SK-N-SH (cell line): ENCODE results near the gene NFKB1. TPM values are rescaled to one million over a fixed set of nuclear protein-coding genes. Genes with fewer than 3 reads are reported as not detected.

Experiments used
- CTCF ChIA-PET: fragments of 300-600, 350-600 bp; formaldehyde crosslinking; extraction: SDS; loops from one replicate; lab custom pipeline; 2021; lab: Yijun Ruan, JAX
- POLR2A ChIA-PET: fragments of 350-600 bp; sonication (Branson Sonifier 250); formaldehyde crosslinking; extraction: SDS; loops from one replicate; lab custom pipeline; 2020; ENCODE audit warnings: antibody characterized with exemption, inconsistent platforms; lab: Yijun Ruan, JAX
- DNase-seq: peaks from one replicate; pipeline ENCODE4 v3.0.0; 2012
- H2AFZ ChIP-seq: fragments of 200-600 bp; sonication (generic); 2 replicates; pipeline ENCODE4 v1.8.1; 2016; ENCODE audit warnings: antibody characterized with exemption, mild to moderate bottlenecking, low read depth
- H3F3A ChIP-seq: fragments of 200-600 bp; sonication (generic); replicated peaks from 2 replicates; pipeline ENCODE3; 2016; ENCODE audit warnings: antibody characterized with exemption, mild to moderate bottlenecking; ENCODE audit not compliant: insufficient read depth
- H3K27ac ChIP-seq, 2 experiments: fragments of 200-500 bp in 1 of 2; fragments of 200-600 bp in 1 of 2; sonication (Bioruptor generic) in 1 of 2; sonication (generic), shearing (Covaris generic) in 1 of 2; 2 replicates each; pipeline versions ENCODE4 v1.5.1 to v1.6.1; 2014 to 2016; ENCODE audit warnings: low read depth in 2 of 2, inconsistent platforms in 1 of 2, low read length in 1 of 2, mild to moderate bottlenecking in 1 of 2, mixed read lengths in 1 of 2
- H3K27me3 ChIP-seq: fragments of 200-600 bp; sonication (generic), shearing (Covaris generic); 2 replicates; pipeline ENCODE4 v1.6.1; 2016; ENCODE audit warnings: mixed run types; ENCODE audit not compliant: insufficient read depth
- H3K36me3 ChIP-seq, 2 experiments: fragments of 200-500 bp in 1 of 2; fragments of 200-600 bp in 1 of 2; sonication (Bioruptor generic) in 1 of 2; sonication (generic) in 1 of 2; replicated peaks in 1 of 2; 2 replicates each; pipeline versions ENCODE3 to v1.5.1; 2014 to 2016; ENCODE audit warnings: low read length in 1 of 2, mild to moderate bottlenecking in 1 of 2; ENCODE audit not compliant: insufficient read depth in 2 of 2, control insufficient read depth in 1 of 2
- H3K4me1 ChIP-seq, 2 experiments: fragments of 200-500 bp in 1 of 2; fragments of 200-600 bp in 1 of 2; sonication (Bioruptor generic) in 1 of 2; sonication (generic), shearing (Covaris generic) in 1 of 2; 2 replicates each; pipeline versions ENCODE4 v1.5.1 to v1.6.1; 2014 to 2016; ENCODE audit warnings: low read depth in 1 of 2, low read length in 1 of 2, mixed run types in 1 of 2; ENCODE audit not compliant: insufficient read depth in 2 of 2, control insufficient read depth in 1 of 2
- H3K4me2 ChIP-seq: fragments of 200-600 bp; sonication (generic), shearing (Covaris generic); 2 replicates; pipeline ENCODE4 v1.6.1; 2017; ENCODE audit warnings: mixed run types
- H3K4me3 ChIP-seq, 2 experiments: fragments of 200-500 bp in 1 of 2; fragments of 200-600 bp in 1 of 2; sonication (Bioruptor generic) in 1 of 2; sonication (generic), shearing (Covaris generic) in 1 of 2; 2 replicates each; pipeline versions ENCODE4 v1.5.1 to v1.8.1; 2014 to 2016; ENCODE audit warnings: low read depth in 2 of 2, inconsistent platforms in 1 of 2, low read length in 1 of 2, mild to moderate bottlenecking in 1 of 2, mixed read lengths in 1 of 2, moderate library complexity in 1 of 2
- H3K79me2 ChIP-seq: fragments of 200-600 bp; sonication (generic); 2 replicates; pipeline ENCODE4 v1.8.1; 2017; ENCODE audit warnings: mild to moderate bottlenecking; ENCODE audit not compliant: insufficient read depth
- H3K9ac ChIP-seq: fragments of 200-600 bp; sonication (generic); 2 replicates; pipeline ENCODE4 v1.6.1; 2017; ENCODE audit warnings: mixed run types
- H3K9me2 ChIP-seq: fragments of 200-600 bp; sonication (generic); 2 replicates; pipeline ENCODE4 v1.6.1; 2017; ENCODE audit warnings: mixed run types
- H3K9me3 ChIP-seq: fragments of 200-600 bp; sonication (generic); 2 replicates; pipeline ENCODE4 v1.6.1; 2017; ENCODE audit warnings: mixed run types, mild to moderate bottlenecking, moderate library complexity
- H4K20me1 ChIP-seq: fragments of 200-600 bp; sonication (generic); 2 replicates; pipeline ENCODE4 v1.6.1; 2017; ENCODE audit warnings: mild to moderate bottlenecking, mixed run types; ENCODE audit not compliant: insufficient read depth
- CHD2 ChIP-seq: fragments of 150-350 bp; IDR thresholded peaks from 2 replicates; pipeline ENCODE4 v1.6.1; 2018; ENCODE audit warnings: low read length; ENCODE audit not compliant: partially characterized antibody
- CTCF ChIP-seq: fragments of 200-600 bp; sonication (generic); IDR thresholded peaks from 2 replicates; pipeline ENCODE4 v1.6.1; 2017; ENCODE audit warnings: antibody characterized with exemption, mild to moderate bottlenecking, moderate library complexity
- ELF1 ChIP-seq: IDR thresholded peaks from 2 replicates; pipeline ENCODE4 v1.4.0; 2012
- EP300 ChIP-seq, 2 experiments: IDR thresholded peaks; 2 replicates each; pipeline versions ENCODE4 v1.4.0 to v1.6.1; 2012; ENCODE audit warnings: borderline replicate concordance in 1 of 2, low read depth in 1 of 2, low read length in 1 of 2
- EZH2phosphoT487 ChIP-seq: fragments of 200-600 bp; sonication (generic); IDR thresholded peaks from 2 replicates; pipeline ENCODE4 v1.6.1; 2017; ENCODE audit warnings: low read depth, mixed run types, mild to moderate bottlenecking, antibody characterized with exemption, moderate library complexity, borderline replicate concordance
- GABPA ChIP-seq: IDR thresholded peaks from 2 replicates; pipeline ENCODE4 v1.4.0; 2012; ENCODE audit warnings: low read depth, mild to moderate bottlenecking
- GATA2 ChIP-seq: sonication (generic); formaldehyde crosslinking; IDR thresholded peaks from 2 replicates; pipeline ENCODE4 v1.5.0; 2020; ENCODE audit warnings: mild to moderate bottlenecking, missing genetic modification reagents
- MEF2A ChIP-seq: IDR thresholded peaks from 2 replicates; pipeline ENCODE4 v1.4.0; 2012; ENCODE audit warnings: low read depth, borderline replicate concordance
- NFIC ChIP-seq: IDR thresholded peaks from 2 replicates; pipeline ENCODE4 v1.4.0; 2012; ENCODE audit warnings: borderline replicate concordance
- NRF1 ChIP-seq: IDR thresholded peaks from 2 replicates; pipeline ENCODE4 v1.6.1; 2012; ENCODE audit warnings: low read depth, mild to moderate bottlenecking, low read length
- REST ChIP-seq: IDR thresholded peaks from 2 replicates; pipeline ENCODE4 v1.6.1; 2012; ENCODE audit warnings: mild to moderate bottlenecking, low read depth, low read length, moderate library complexity
- RFX5 ChIP-seq: IDR thresholded peaks from 2 replicates; pipeline ENCODE4 v1.6.1; 2012; ENCODE audit warnings: mild to moderate bottlenecking, improper control_type of control experiment, low read length
- TCF12 ChIP-seq: IDR thresholded peaks from 2 replicates; pipeline ENCODE4 v1.4.0; 2012
- YY1 ChIP-seq: IDR thresholded peaks from 2 replicates; pipeline ENCODE4 v1.4.0; 2012; ENCODE audit warnings: low read depth, mild to moderate bottlenecking
- ZBTB33 ChIP-seq: IDR thresholded peaks from 2 replicates; pipeline ENCODE4 v1.4.0; 2012; ENCODE audit warnings: low read depth, borderline replicate concordance
- WGBS: methylation state at CpG from one replicate; pipeline ENCODE4 v1.1.6; 2017; ENCODE audit warnings: low lambda C conversion rate; 5-methylcytosine and 5-hydroxymethylcytosine counted together
- polyA plus RNA-seq, 3 experiments: library from polyadenylated mRNA; depleted of rRNA; stranded (reverse); fragments of >200 nt; gene quantifications; 2 replicates each; pipeline ENCODE4 v1.2.3, GENCODE V29; 2012

The NFKB1 gene
- polyA plus RNA-seq, 1 of the 3 experiments (the other 2 are of a cell fraction) = 14.1 TPM

GRCh38 chr4:102566426-102566825, 65.3 kb downstream of the NFKB1 start:
- CTCF ChIA-PET = no interaction called here

GRCh38 chr4:102567427-102567826, 66.3 kb downstream of the NFKB1 start:
- Histone ChIP-seq H3K79me2 (peaks cover 7% of the 10 kb centered on the region; the same call in 1 of the 2 replicates), H3K4me3 (no peak overlapping the region), H2AFZ (no peak overlapping the region), H3K9ac (no peak overlapping the region), H3K4me2 (no peak overlapping the region), H3K4me1 (peaks cover 0 to 12% of the 10 kb centered on the region in 2 experiments; a peak in 1 of 4 replicates), H3K36me3 (peaks cover 8 to 19% of the 10 kb centered on the region in 2 experiments), H3K9me2 (no peaks in the 10 kb centered on the region), H4K20me1 (no peaks in the 10 kb centered on the region), H3F3A (peaks cover 12% of the 10 kb centered on the region), H3K9me3 (no peaks in the 10 kb centered on the region), H3K27me3 (no peaks in the 10 kb centered on the region), H3K27ac (no peak overlapping the region)
- no peak for DNase-seq
- ChIA-PET POLR2A (no interaction called here), CTCF (interaction anchor here (1.3 kb wide), 1 partner anchor 11 kb away, joined by 5 read pairs; no protein-coding TSS in a partner anchor)
- 94% methylated on average over 1 of the region's 1 CpG for WGBS
- TF ChIP-seq CTCF (no peak), ZBTB33 (no peak), MEF2A (no peak), TCF12 (no peak), RFX5 (no peak), REST (no peak), NRF1 (no peak), EP300 (IDR thresholded peaks at IDR 0.05; ENCODE audit: borderline replicate concordance in 1 of 2, low read depth in 1 of 2, low read length in 1 of 2) (no peak), GABPA (no peak), CHD2 (no peak), NFIC (no peak), EZH2phosphoT487 (no peak)

More at GRCh38 chr4:102566426-102566825, 65.3 kb downstream of the NFKB1 start:
- TF ChIP-seq ELF1 (no peak), TCF12 (no peak), GABPA (no peak), GATA2 (CRISPR knock-in tag) (no peak), YY1 (no peak)
- DNase-seq = no peak
- no peaks in the 10 kb centered on the region for H4K20me1 ChIP-seq
- H3K27me3 ChIP-seq = no peaks in the 10 kb centered on the region
- peaks cover 7% of the 10 kb centered on the region; the same call in 1 of the 2 replicates for H3K79me2 ChIP-seq
- peaks cover 8 to 19% of the 10 kb centered on the region in 2 experiments for H3K36me3 ChIP-seq
- no peak overlapping the region for H3K4me2 ChIP-seq
- POLR2A ChIA-PET = no interaction called here
- H3K4me3 ChIP-seq = no peak overlapping the region
- no peak overlapping the region for H3K9ac ChIP-seq
- no peak overlapping the region for H3K27ac ChIP-seq
- H3F3A ChIP-seq = peaks cover 12% of the 10 kb centered on the region
- H3K9me2 ChIP-seq = no peaks in the 10 kb centered on the region
- H2AFZ ChIP-seq = no peak overlapping the region
- peaks cover 0 to 12% of the 10 kb centered on the region in 2 experiments; a peak in 1 of 4 replicates for H3K4me1 ChIP-seq
- H3K9me3 ChIP-seq = no peaks in the 10 kb centered on the region
